ENCODE data around the gene MKNK2.
A peak's percentile ranks its signal among the peaks of the same experiment; 100 is the strongest.

MKNK2 gene

DNA sequence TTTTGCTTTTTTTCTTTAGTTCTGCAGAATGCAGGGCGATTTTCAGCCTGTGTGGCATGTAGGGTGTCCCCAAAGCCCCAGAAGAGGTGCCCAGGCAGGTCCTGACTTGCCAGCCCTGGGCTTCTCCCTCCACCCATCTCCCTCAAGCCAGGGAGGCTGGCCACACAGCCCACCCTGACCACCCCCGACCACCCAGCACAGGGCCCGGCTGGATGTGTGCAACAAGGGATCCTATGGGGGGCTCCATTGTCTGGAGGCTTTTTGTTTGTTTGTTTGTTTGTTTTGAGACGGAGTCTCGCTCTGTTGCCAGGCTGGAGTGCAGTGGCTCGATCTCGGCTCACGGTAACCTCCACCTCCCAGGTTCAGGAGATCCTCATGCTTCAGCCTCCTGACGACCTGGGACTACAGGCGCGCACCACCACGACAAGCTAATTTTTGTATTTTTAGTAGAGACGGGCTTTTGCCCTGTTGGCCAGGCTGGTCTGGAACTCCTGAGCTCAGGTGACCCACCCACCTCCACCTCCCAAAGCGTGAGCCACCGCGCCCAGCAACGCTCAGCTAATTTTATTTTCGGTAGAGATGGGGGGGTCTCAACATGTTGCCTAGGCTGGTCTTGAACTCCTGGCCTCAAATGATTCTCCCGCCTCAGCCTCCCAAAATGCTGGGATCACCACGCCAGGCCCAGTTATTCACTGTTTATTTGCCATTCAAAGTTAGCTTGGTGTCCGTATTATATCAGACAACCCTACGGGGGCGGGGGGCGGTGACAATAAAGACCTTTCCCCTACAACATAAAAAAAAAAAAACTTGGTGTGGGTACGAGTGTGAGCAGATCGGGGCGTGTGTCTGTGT lies 7.8 kb upstream of the MKNK2 start:
- no peak for DNase-seq (ENCODE audit: low read depth in 2 of 2)

- DNase-seq (ENCODE audit: low read depth in 2 of 2): no peak
These were observed 6.7 kb upstream of the MKNK2 start for GRCh38 chr19:2057484-2058469.

DNA sequence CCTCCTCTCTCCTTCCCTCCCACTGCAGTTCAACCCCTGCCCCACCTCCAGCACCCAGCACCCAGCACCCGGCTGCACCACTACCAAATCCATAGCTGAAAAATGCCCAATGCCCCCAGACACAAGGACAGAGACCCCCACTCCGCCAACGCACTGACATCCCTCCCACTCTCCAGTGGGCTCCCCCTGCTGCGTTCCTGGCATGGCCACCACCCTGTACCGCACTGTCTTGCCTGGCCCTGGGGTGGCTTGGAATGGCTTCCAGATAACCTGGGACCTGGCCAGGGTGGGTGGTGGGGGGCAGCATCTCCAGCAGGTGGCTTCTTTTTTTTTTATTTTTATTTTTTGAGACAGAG lies 5.8 kb upstream of the MKNK2 start:
- no peak for DNase-seq (ENCODE audit: low read depth in 2 of 2)

DNA sequence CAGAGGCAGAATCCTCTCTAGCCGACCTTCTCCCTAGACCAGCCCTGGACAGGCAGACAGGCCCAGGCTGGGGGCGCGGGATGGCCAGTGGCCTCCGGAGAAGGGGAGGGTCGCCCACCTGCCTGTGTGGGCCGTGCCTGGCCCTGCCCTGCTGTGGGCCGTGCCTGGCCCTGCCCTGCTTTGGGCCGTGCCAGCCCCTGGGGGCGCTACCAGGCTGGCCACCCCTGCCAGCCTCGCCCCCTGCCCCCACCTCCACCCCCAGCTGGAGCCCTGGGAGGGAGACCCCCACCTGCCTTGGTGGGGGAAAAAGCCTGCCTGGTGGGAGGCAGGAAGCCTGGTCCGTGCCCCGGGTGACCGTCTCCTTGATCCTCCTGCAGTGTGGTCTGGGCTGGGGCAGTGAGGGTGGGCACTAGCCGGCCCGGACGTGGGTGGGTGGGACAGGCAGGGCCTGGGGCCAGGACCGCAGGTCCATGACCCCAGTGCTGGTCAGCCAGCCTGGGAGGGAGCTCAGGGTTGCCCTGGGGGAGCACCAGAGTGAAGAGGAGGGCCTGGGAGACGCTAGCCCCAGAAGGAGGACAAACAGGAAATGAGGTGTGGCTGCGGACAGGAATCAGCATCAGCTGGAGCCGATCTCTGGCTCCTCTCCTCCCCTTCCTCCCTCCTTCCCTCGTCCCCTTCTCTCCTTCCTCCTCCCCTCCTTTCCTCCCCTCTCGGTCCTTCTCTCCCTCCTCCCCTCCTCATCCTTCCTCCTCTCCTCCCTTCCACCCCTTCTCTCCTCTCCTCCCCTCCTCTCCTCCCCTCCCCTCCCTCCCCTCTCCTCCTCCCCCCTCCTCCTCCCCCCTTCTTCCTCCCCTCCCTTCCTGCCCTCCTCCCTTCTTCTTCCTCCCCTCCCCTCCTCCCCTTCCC lies 5.1 kb upstream of the MKNK2 start:
- DNase-seq (ENCODE audit: low read depth in 2 of 2): no peak

GRCh38 chr19:2054763-2055162 lies 3.7 kb upstream of the MKNK2 start:
- DNase-seq (ENCODE audit: low read depth in 2 of 2): no peak

DNA sequence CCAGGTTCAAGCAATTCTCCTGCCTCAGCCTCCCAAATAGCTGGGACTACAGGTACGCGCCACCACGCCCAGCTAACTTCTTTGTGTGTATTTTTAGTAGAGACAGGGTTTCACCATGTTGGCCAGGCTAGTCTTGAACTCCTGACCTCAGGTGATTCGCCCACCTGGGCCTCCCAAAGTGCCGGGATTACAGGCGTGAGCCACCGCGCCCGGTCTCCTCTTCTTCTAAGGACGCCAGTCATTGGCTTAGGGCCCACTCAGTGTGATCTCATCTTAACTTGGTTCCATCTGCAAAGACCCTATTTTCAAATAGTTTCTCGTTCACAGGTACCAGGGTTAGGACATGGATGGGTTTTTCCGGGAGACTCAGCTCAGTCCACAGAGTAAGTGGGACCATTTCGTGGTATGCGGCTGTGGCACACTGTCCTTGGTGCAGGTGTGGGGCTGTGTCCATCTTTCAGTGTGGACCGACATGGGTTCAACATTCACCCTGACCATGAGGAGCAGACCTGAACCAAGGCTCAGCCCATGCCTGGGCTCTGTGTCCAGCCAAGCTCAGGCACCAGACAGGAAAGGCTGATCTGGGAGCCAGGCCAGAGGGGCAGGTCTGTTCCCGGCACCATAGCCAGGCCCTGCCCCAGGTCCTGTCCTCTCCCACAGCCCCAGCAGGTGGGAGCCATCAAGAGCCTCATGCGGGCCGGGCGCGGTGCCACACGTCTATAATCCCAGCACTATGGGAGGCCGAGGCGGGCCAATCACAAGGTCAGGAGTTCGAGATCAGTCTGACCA lies 2.8 kb upstream of the MKNK2 start:
- no peak for DNase-seq (ENCODE audit: low read depth in 2 of 2)

DNA sequence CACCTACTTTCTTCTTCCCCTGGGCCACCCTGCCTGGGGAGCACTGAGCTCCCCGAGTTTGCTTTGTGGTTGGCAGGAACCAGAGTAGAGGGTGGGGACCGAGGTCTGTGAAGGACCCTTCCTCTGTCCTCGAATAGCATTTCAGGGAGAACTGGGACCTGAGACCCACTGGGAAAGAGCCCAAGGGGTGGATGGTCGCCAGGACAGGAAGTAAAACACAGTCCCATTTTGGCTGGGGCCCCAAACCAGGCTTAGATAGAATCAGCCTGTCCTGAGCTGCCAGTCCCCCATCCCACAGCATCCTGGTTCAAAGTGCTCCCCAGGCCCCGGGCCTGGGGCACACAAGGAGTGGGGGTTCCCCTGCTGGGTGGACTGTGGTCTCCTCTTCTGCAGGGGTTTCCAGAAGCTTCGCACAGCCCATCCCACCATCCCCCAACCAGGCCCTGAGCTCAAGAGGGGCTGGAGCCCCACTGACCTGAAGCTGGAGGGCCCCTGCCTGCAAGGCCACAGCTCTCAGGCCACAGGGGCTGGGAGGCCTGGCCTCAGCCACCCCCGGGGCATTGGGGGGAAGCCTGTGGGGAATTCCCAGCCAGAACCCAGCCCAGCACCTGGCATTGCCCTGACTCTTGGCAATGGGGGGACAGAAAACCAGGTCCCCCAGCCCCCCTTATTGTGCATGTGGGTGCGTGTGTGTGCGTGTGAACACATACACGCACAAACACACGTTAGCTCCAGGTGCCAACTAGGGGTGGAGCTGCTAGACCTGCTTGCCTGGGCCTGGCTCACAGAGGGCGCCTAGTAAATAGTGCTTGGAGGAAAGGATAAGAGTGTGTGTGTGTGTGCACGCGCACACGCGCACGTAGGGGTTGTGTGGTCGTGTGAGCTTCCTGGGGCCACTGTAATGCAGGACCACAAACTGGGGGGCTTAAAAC lies 995 bp upstream of the MKNK2 start:
- no peak for DNase-seq (ENCODE audit: low read depth in 2 of 2)

GRCh38 chr19:2050349-2050990 lies 574 bp downstream of the MKNK2 start:
- DNase-seq (ENCODE audit: low read depth in 2 of 2): no peak

GRCh38 chr19:2049741-2050348 lies 1.2 kb downstream of the MKNK2 start:
- DNase-seq (ENCODE audit: low read depth in 2 of 2): peak in 1 of 2 donors; percentile 45

DNA sequence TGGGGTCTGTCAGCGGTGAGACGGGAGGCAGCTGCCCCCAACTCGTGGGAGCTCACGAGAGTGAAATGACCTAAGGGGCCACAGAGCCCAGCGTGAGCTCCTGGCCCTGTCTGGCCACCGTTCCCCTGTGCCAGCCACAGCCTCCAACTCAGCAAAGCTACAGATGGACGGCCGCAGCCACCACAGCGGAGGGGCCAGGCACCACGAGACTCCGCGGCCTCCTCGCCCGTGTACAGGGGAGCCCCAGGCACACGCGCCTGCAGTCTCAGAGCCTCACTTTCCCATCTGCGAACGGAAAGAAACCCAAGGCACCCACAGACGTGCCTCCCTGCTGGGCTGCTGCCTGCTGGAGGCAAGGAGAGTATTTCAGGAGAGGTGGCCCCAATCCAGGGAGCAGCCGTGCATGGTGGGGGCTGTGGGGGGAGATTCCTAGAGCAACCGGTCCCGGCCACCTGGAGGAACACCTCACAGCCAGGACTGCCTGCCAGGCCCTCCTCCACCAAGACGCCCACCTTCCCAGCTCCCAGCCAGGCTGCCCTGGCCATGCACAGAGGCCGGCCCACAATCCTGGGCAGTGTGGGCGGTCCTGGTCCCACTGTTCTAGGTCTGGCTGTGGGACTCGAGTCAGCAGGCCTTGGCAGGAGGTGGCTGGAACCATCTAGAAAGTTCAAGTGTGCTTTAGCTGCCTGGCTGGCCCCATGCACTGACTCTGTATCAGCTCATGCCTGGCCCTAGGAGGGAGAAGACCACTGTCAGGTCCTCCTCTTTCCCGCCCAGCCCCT lies 1.9 kb downstream of the MKNK2 start:
- no peak for DNase-seq (ENCODE audit: low read depth in 2 of 2)

GRCh38 chr19:2048104-2048958 lies 2.7 kb downstream of the MKNK2 start:
- DNase-seq (ENCODE audit: low read depth in 2 of 2): no peak

GRCh38 chr19:2047449-2048103 lies 3.5 kb downstream of the MKNK2 start:
- DNase-seq (ENCODE audit: low read depth in 2 of 2): no peak

DNA sequence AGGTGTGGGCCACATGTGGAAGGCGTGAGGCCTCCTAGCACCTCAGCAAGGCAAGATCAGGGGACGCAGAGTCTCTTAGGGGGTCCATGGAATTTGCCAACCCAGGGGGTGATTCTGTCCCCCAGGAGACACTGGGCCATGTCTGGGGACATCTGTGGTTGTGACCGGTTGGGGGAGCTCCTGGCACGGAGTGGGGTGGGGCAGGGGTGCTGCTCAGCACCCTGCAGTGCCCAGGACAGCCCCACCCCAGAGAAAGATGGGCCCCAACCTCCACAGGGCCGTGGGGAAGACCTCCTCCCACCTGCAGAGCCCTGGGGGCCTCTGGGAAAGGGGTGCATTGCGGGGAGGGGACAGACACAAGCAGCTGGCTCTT lies 4.0 kb downstream of the MKNK2 start:
- no peak for DNase-seq (ENCODE audit: low read depth in 2 of 2)

DNA sequence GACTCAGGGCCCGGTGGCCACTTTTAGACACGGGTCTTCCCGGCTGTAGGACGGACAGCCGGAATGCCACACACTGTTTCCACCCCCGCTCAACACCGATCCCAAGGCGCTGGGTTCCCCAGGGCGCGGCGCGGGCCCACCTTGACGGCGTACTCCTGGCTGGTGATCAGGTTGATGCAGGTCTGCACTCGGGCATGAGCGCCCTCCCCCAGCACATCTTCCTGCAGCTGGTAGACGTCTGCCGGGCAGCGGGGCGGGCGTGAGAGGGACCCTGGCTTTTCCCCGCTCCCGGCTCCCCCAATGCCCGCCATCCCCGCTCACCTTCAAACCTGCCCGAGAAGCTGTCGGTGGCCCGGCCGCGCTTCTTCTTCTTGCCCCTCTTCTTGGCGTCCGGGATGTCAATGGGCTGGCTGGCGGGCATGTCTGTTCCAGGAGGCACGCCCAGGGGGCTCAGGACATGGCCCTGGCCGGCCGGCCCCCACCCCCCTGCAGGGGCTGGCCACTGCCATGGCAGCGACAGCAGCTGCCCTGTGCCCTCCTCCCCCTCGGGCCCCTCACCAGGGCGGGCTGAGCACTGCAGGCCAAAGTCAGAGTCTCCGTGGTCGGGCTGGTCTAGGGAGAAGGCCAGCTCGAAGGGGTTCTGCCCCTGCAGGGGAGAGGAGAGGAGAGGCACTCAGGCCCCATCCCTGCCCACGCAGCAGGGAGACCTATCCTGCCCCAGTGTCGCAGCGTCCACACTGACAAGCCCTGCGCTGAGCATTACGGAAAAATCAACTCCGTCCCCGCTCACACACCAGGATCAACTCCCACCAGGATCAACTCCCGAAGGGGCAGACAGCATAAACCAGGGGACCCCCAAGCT lies 4.8 kb downstream of the MKNK2 start:
- DNase-seq (ENCODE audit: low read depth in 2 of 2): no peak

GRCh38 chr19:2045501-2046045 lies 5.5 kb downstream of the MKNK2 start:
- DNase-seq (ENCODE audit: low read depth in 2 of 2): no peak

All from stimulated activated CD4-positive, alpha-beta T cell treated with anti-CD3 and anti-CD28 coated beads, Interleukin-4, amount 100 ng/mL, for 48 hours (primary cell).